HepG2 (cell line): Measurements from ENCODE around the gene SCFD1. TPM values are rescaled to one million over a fixed set of nuclear protein-coding genes. Genes with fewer than 3 reads are reported as not detected.
A peak's percentile ranks its signal among the peaks of the same experiment; 100 is the strongest.

Experiments
- EP300 ChIP-seq, 3 experiments: sonication (generic) in 1 of 3; formaldehyde crosslinking in 1 of 3; IDR thresholded peaks; 2 replicates each; pipeline versions ENCODE4 v1.5.1 to v1.6.1; 2011 to 2020; ENCODE audit warnings: low read depth in 2 of 3, low read length in 2 of 3, borderline replicate concordance in 1 of 3, improper control_type of control experiment in 1 of 3, mild to moderate bottlenecking in 1 of 3, missing genetic modification reagents in 1 of 3, moderate library complexity in 1 of 3
- HNF1A ChIP-seq, 2 experiments: sonication (generic) in 1 of 2; formaldehyde crosslinking in 1 of 2; IDR thresholded peaks; 2 replicates each; pipeline versions ENCODE4 v1.4.0 to v1.6.1; 2016 to 2020; ENCODE audit warnings: borderline replicate concordance in 1 of 2, low read depth in 1 of 2, mild to moderate bottlenecking in 1 of 2, missing genetic modification reagents in 1 of 2
- HNF4G ChIP-seq, 2 experiments: sonication (generic) in 1 of 2; formaldehyde crosslinking in 1 of 2; IDR thresholded peaks; 2 replicates each; pipeline versions ENCODE4 v1.4.0 to v1.6.1; 2011 to 2020; ENCODE audit warnings: borderline replicate concordance in 2 of 2, low read depth in 2 of 2, mild to moderate bottlenecking in 2 of 2, low read length in 1 of 2, missing genetic modification reagents in 1 of 2, moderate library complexity in 1 of 2
- HOMEZ ChIP-seq: IDR thresholded peaks from 2 replicates; pipeline ENCODE4 v1.6.1; 2016; ENCODE audit warnings: low read depth
- IRF1 ChIP-seq: sonication (generic); formaldehyde crosslinking; IDR thresholded peaks from 2 replicates; pipeline ENCODE4 v1.4.0; 2020; ENCODE audit warnings: low read depth, mild to moderate bottlenecking, missing genetic modification reagents
- KDM3A ChIP-seq: IDR thresholded peaks from 2 replicates; pipeline ENCODE4 v1.6.1; 2018; ENCODE audit warnings: low read depth, missing compliant biosample characterization
- MYNN ChIP-seq: sonication (generic); formaldehyde crosslinking; IDR thresholded peaks from 2 replicates; pipeline ENCODE4 v1.4.0; 2020; ENCODE audit warnings: mild to moderate bottlenecking, low read depth, missing genetic modification reagents
- SIX4 ChIP-seq: sonication (generic); formaldehyde crosslinking; IDR thresholded peaks from 2 replicates; pipeline ENCODE4 v1.4.0; 2020; ENCODE audit warnings: missing genetic modification reagents
- U2AF1 ChIP-seq: fragments of 200-400 bp; formaldehyde crosslinking; optimal IDR thresholded peaks from 2 replicates; pipeline ENCODE3; 2017; ENCODE audit warnings: mild to moderate bottlenecking, low read depth, low read length
- XRCC5 ChIP-seq: fragments of 200-400 bp; formaldehyde crosslinking; optimal IDR thresholded peaks from 2 replicates; pipeline ENCODE3; 2017; ENCODE audit warnings: mild to moderate bottlenecking, low read length
- ZBTB3 ChIP-seq: sonication (generic); formaldehyde crosslinking; IDR thresholded peaks from 2 replicates; pipeline ENCODE4 v1.4.0; 2020; ENCODE audit warnings: low read depth, mild to moderate bottlenecking, moderate library complexity, missing genetic modification reagents, borderline replicate concordance
- ZEB1 ChIP-seq: IDR thresholded peaks from 2 replicates; pipeline ENCODE4 v1.6.1; 2012; ENCODE audit warnings: mild to moderate bottlenecking, low read depth, inconsistent platforms; ENCODE audit not compliant: insufficient replicate concordance
- ZFP36 ChIP-seq: fragments of 150-350 bp; IDR thresholded peaks from 2 replicates; pipeline ENCODE4 v1.6.1; 2018; ENCODE audit warnings: borderline replicate concordance, low read length, low read depth; ENCODE audit not compliant: partially characterized antibody
- ZNF136 ChIP-seq: sonication (generic); formaldehyde crosslinking; IDR thresholded peaks from 2 replicates; pipeline ENCODE4 v1.8.1; 2022; ENCODE audit warnings: low read depth, mild to moderate bottlenecking, moderate library complexity, missing genetic modification reagents
- ZNF329 ChIP-seq: sonication (generic); formaldehyde crosslinking; IDR thresholded peaks from 2 replicates; pipeline ENCODE4 v1.9.0; 2021; ENCODE audit warnings: low read depth, mild to moderate bottlenecking, missing genetic modification reagents
- ZNF790 ChIP-seq: sonication (generic); formaldehyde crosslinking; IDR thresholded peaks from 2 replicates; pipeline ENCODE4 v1.8.0; 2022; ENCODE audit warnings: missing genetic modification reagents, mild to moderate bottlenecking, borderline replicate concordance
- ZNF850 ChIP-seq: sonication (generic); formaldehyde crosslinking; conservative IDR thresholded peaks from 2 replicates; pipeline ENCODE4 v1.9.0; 2021; ENCODE audit warnings: mild to moderate bottlenecking, missing genetic modification reagents
- ZNF878 ChIP-seq: sonication (generic); formaldehyde crosslinking; IDR thresholded peaks from 2 replicates; pipeline ENCODE4 v1.8.1; 2023; ENCODE audit warnings: mild to moderate bottlenecking, missing genetic modification reagents, moderate library complexity
- ZSCAN20 ChIP-seq: sonication (generic); formaldehyde crosslinking; IDR thresholded peaks from 2 replicates; pipeline ENCODE4 v1.4.0; 2020; ENCODE audit warnings: missing genetic modification reagents, mild to moderate bottlenecking, borderline replicate concordance
- polyA plus RNA-seq, 8 experiments: library from polyadenylated mRNA; depleted of rRNA in 3 of 8; stranded (reverse) in 7 of 8; unstranded in 1 of 8; fragments of >200 nt; fragmentation: Illumina TruSeq in 4 of 8; extraction: Trizol in 4 of 8; gene quantifications; 2 replicates each; pipeline versions ENCODE4 v1.2.1 to v1.2.3, GENCODE V29; 2011 to 2016; ENCODE audit warnings: low read depth in 4 of 8, missing spikeins in 1 of 8, mixed read lengths in 1 of 8; ENCODE audit not compliant: insufficient read depth in 1 of 8
- total RNA-seq, 5 experiments: library from RNA; depleted of rRNA; stranded (reverse); fragments of >200 nt; fragmentation: Illumina TruSeq; extraction: Trizol; gene quantifications; 2 replicates each; pipeline ENCODE4 v1.2.3, GENCODE V29; 2016; ENCODE audit warnings: low read depth in 1 of 5

Gene SCFD1
- total and polyA plus RNA-seq, 2 of the 13 experiments (the other 11 are each of a cell fraction or from before 2014, with no cell fraction given), result 235 to 256 TPM

- no peak for TF ChIP-seq HNF1A (IDR thresholded peaks at IDR 0.05; ENCODE audit: low read depth)
- TF ChIP-seq HNF1A (CRISPR knock-in tag; IDR thresholded peaks at IDR 0.05; ENCODE audit: borderline replicate concordance), result no peak
- TF ChIP-seq ZNF329 (CRISPR knock-in tag), result no peak
- TF ChIP-seq ZBTB3 (CRISPR knock-in tag), result no peak
- no peak for TF ChIP-seq ZEB1
- 0 out of 2 replicates have a peak, but pooled peaks have one; percentile 34 for TF ChIP-seq ZNF136 (CRISPR knock-in tag)
- no peak for TF ChIP-seq XRCC5
- TF ChIP-seq ZFP36, result no peak
- 0 out of 2 replicates have a peak, but pooled peaks have one; percentile 14 for TF ChIP-seq HNF4G (IDR thresholded peaks at IDR 0.05; ENCODE audit: borderline replicate concordance, low read depth, low read length)
- TF ChIP-seq HNF4G (CRISPR knock-in tag; IDR thresholded peaks at IDR 0.05; ENCODE audit: borderline replicate concordance, low read depth), result 0 out of 2 replicates have a peak, but pooled peaks have one; percentile 20
- no peak for TF ChIP-seq SIX4 (CRISPR knock-in tag)
- TF ChIP-seq U2AF1, result no peak
- TF ChIP-seq ZNF878 (CRISPR knock-in tag), result peak; percentile 42; the same call in 1 of the 2 replicates
- TF ChIP-seq KDM3A, result no peak
- TF ChIP-seq HOMEZ (CRISPR knock-in tag), result 0 out of 2 replicates have a peak, but pooled peaks have one; percentile 44
- no peak for TF ChIP-seq ZNF850 (CRISPR knock-in tag)
- TF ChIP-seq EP300 (IDR thresholded peaks at IDR 0.05; ENCODE audit: low read depth in 2 of 2, low read length in 2 of 2), result 0 out of 4 replicates have a peak, but pooled peaks of 1 of the 2 experiments have one; percentile 17
- TF ChIP-seq EP300 (CRISPR knock-in tag; IDR thresholded peaks at IDR 0.05; ENCODE audit: borderline replicate concordance), result 0 out of 2 replicates have a peak, but pooled peaks have one; percentile 31
- no peak for TF ChIP-seq IRF1
- no peak for TF ChIP-seq ZNF790 (CRISPR knock-in tag)
- TF ChIP-seq ZSCAN20 (CRISPR knock-in tag), result no peak
- TF ChIP-seq MYNN (CRISPR knock-in tag), result no peak
Measured at GRCh38 chr14:30656190-30656632, 34.1 kb downstream of the SCFD1 start (continued).
